GM18499 (cell line): Measurements from ENCODE around the gene ACSF3.
"Not testable (repeated sequence)": the region's sequence is repeated elsewhere in the genome, so short reads cannot be mapped to it uniquely, and the experiment has no call there.

Experiments
- ATAC-seq: cut with Tn5 transposase; IDR thresholded peaks from one replicate; pipeline ENCODE4 v1.9.1; 2021; ENCODE audit warnings: moderate number of reproducible peaks; ENCODE audit not compliant: insufficient read depth, unreplicated experiment

ACSF3 gene

GRCh38 chr16:89153848-89154271 lies 60.2 kb downstream of the ACSF3 start:
- ATAC-seq = no peak

GRCh38 chr16:89154390-89155183 lies 60.9 kb downstream of the ACSF3 start:
- no peak for ATAC-seq

- no peak for ATAC-seq
These were observed 61.6 kb downstream of the ACSF3 start for GRCh38 chr16:89155184-89155679.

- ATAC-seq = no peak
These were observed 62.4 kb downstream of the ACSF3 start for GRCh38 chr16:89155851-89156739.

GRCh38 chr16:89156740-89157645 lies 63.3 kb downstream of the ACSF3 start:
- no peak for ATAC-seq

GRCh38 chr16:89157778-89158177 lies 64.1 kb downstream of the ACSF3 start:
- ATAC-seq = no peak

- ATAC-seq = no peak
These were observed 65.6 kb downstream of the ACSF3 start for GRCh38 chr16:89159066-89159849.

- no peak for ATAC-seq
These were observed 66.2 kb downstream of the ACSF3 start for GRCh38 chr16:89159850-89160354.

- ATAC-seq = no peak
These were observed 67.5 kb downstream of the ACSF3 start for GRCh38 chr16:89160977-89161701.

GRCh38 chr16:89161763-89162713 lies 68.4 kb downstream of the ACSF3 start:
- ATAC-seq = no peak

- ATAC-seq = no peak
These were observed 69.6 kb downstream of the ACSF3 start for GRCh38 chr16:89163297-89163696.

- no peak for ATAC-seq
These were observed 70.8 kb downstream of the ACSF3 start for GRCh38 chr16:89164436-89164835.

GRCh38 chr16:89164847-89165680 lies 71.4 kb downstream of the ACSF3 start:
- no peak for ATAC-seq

- not testable (repeated sequence) for ATAC-seq
These were observed 72.0 kb downstream of the ACSF3 start for GRCh38 chr16:89165681-89165979.

- ATAC-seq = no peak
These were observed 73.2 kb downstream of the ACSF3 start for GRCh38 chr16:89166696-89167424.

- no peak for ATAC-seq
These were observed 73.8 kb downstream of the ACSF3 start for GRCh38 chr16:89167425-89167941.
